Subcutaneous adipose tissue (tissue), 4 donors: Measurements from ENCODE around the gene ITGB6. TPM values are rescaled to one million over a fixed set of nuclear protein-coding genes. Genes with fewer than 3 reads are reported as not detected.

Experiments
- CTCF ChIP-seq: fragments of 450-650 bp; IDR thresholded peaks from one replicate; pipeline ENCODE4 v1.5.1; 2016; ENCODE audit warnings: low read depth, mild to moderate bottlenecking, control low read depth, antibody characterized with exemption, moderate library complexity
- total RNA-seq, 4 donors: library from RNA; depleted of rRNA; stranded (reverse); fragments of >200 nt; gene quantifications; one replicate each; pipeline ENCODE4 v1.1.0, GENCODE V29; 2016

Gene ITGB6
- total RNA-seq, 4 donors from 2014 or later = not detected

GRCh38 chr2:160053946-160054345, 146.1 kb downstream of the ITGB6 start:
- no peak for TF ChIP-seq CTCF

- no peak for TF ChIP-seq CTCF
These were observed 147.5 kb downstream of the ITGB6 start for GRCh38 chr2:160052531-160052930.

- no peak for TF ChIP-seq CTCF
These were observed 148.7 kb downstream of the ITGB6 start for GRCh38 chr2:160051371-160051800.

GRCh38 chr2:160050147-160050546, 149.9 kb downstream of the ITGB6 start:
- TF ChIP-seq CTCF = no peak

Other genes starting within 250 kb of the ITGB6 start
- 10 to 100 TPM; 13.2 to 24.4 (median 19.1) TPM for gene PLA2R1, start 137.7 kb downstream of the ITGB6 start, total RNA-seq